Stimulated activated CD8-positive, alpha-beta memory T cell treated with anti-CD3 and anti-CD28 coated beads, Interleukin-12 subunit alpha, Interleukin-12 subunit beta, amount 100 ng/mL, for 1 hour (primary cell): ENCODE measurements around the gene SVIL.
"Not testable (repeated sequence)": the region's sequence is repeated elsewhere in the genome, so short reads cannot be mapped to it uniquely, and the experiment has no call there.

Experiments
- DNase-seq: peaks from one replicate; pipeline ENCODE4 v3.0.0-alpha.2; 2020; ENCODE audit warnings: low read depth

Gene SVIL

DNA sequence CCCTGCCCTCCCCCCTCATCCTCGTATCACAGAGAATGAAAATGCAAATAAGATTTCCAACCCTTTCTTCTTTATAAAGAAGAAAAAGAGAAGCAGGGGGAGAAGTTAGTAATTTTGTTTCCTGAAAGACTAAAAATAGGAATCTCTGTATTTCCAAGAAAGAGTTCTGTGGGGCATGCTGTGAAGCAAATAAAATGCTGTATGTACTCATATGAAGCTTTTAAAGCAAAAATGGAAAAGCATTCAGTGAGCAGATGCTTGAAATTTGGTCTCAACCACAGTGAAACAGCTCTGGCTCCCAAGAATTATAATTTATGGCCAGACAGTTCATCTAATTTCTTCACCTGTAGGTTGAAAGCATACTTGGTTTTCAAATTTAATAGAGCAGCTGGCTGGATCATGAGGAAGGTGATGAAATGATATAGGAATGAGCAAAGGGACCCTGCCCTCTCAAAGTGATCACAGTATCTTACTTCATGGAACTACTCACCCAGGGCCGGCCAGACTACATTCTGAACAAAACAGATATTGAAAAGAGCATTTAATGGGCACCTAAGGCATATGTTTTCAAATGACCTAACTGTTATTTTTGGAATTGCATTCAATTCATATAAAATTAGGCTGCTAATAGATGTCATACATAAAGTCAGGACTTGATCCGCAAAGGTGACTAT is 31.4 kb downstream of the SVIL start:
- no peak for DNase-seq

GRCh38 chr10:29600821-29601220 is 34.0 kb downstream of the SVIL start:
- no peak for DNase-seq

- DNase-seq: no peak
These were observed 34.7 kb downstream of the SVIL start for GRCh38 chr10:29600067-29600466.

GRCh38 chr10:29598851-29599311 is 35.9 kb downstream of the SVIL start:
- no peak for DNase-seq

- no peak for DNase-seq
These were observed 37.9 kb downstream of the SVIL start for GRCh38 chr10:29596826-29597225.

GRCh38 chr10:29596356-29596755 is 38.4 kb downstream of the SVIL start:
- no peak for DNase-seq

DNA sequence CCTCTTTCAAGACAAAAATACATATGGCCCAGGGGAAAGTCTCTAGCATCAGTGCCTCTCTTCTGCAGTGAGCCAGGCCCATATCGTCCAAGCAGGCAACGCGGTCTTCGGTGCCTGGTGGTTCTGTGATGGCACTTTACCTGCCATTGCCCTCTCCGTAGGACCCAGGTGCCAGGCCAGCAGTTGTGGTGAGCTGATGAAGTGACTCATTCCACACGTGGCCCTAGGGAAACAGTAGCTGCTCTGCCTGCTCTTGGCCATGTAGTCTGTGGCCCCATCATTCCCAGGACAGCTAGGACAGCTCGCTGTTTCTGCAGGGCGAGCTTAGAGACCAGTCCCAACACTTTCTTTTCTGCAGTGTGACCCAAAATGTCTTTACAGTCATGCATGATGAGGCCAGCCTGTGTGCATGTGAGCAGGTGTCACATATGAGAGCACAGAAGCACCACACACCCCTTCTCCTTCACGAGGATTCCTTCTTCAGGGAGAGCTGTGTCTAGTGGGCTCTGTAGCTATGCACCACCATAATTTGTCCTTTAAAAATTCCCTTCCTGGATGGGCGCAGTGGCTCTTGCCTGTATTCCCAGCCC is 39.0 kb downstream of the SVIL start:
- no peak for DNase-seq

- no peak for DNase-seq
These were observed 39.6 kb downstream of the SVIL start for GRCh38 chr10:29595146-29595545.

GRCh38 chr10:29591651-29591968 is 43.2 kb downstream of the SVIL start:
- no peak for DNase-seq

- DNase-seq: no peak
These were observed 43.7 kb downstream of the SVIL start for GRCh38 chr10:29590915-29591650.

GRCh38 chr10:29588629-29589421 is 45.9 kb downstream of the SVIL start:
- DNase-seq: no peak

- not testable (repeated sequence) for DNase-seq
These were observed 46.8 kb downstream of the SVIL start for GRCh38 chr10:29587750-29588628.

DNA sequence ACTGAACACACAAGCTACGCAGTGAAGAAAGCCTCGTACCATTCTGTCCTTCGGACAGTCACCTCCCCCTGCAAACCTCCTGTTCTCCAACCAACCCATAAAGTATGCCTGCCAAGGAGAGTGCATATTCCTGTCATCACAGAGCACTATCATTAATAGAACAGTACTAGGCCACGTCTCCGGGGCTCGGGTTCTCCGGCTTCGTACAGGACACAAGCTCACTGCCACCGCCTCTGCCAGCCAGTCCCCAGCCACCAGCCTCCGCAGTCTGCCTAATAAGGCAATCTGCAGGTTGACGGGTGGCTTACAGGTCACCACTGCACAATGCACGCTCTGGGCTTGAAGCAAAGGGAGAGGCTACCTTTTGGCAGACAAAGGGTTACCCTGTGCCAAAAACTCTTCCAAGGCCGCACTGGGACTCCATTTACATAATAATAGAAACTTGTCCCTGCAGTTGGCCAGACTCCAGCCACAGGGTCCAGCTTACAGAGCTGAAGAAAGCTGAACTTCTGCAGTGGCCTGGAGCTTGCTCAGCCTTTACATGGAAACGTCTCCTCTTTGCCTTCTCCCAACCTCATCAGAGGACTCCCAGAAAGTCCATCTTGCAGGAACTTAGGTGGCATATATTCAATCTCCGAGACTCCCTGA is 47.5 kb downstream of the SVIL start:
- not testable (repeated sequence) for DNase-seq

- DNase-seq: no peak
These were observed 48.3 kb downstream of the SVIL start for GRCh38 chr10:29586509-29586908.

DNA sequence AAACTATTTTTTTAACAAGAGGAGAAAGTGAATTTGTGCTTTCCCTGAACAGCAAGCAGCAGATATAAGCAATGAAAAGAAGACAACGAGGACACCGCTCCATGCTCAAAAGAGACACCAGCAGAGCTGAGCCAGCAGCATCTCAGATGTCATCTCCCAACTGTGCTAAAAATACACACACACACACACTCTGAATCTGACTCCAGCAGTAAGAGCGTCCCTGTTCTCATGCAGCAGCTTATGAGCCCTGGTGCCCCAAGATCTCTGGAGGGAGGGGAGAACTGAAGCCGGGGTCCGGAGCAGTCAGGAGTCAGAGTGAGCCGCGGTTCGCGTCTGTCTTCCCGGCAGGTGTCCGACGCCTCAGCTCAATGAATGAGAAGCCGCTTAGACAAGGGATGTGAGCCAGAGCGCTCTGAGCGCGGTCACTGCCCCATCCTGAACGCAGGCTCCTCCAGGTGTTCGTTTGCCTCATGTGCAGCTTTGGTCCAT is 49.2 kb downstream of the SVIL start:
- DNase-seq: no peak

DNA sequence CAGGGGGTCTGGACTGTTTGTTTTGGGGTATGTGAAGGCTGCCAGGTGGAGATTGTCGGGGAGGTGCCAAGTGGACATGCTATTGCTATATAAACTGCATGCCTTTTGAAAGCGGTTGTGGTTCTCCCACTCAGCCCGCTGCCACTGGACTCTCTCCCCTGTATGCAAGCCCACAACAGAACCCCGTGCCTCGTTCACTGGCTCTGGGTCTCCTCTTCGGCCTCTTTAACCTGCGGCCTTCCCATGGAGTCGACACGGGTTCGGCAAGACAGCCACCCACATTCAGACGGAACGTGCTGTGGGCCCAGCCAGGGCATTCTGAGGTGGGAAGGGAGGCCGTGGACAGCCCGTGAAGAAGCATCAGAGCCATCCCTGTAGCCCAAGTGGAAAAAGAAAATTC is 50.3 kb downstream of the SVIL start:
- DNase-seq: no peak

GRCh38 chr10:29583674-29584073 is 51.1 kb downstream of the SVIL start:
- no peak for DNase-seq

GRCh38 chr10:29582769-29583168 is 52.0 kb downstream of the SVIL start:
- not testable (repeated sequence) for DNase-seq

- no peak for DNase-seq
These were observed 55.3 kb downstream of the SVIL start for GRCh38 chr10:29579455-29579970.

GRCh38 chr10:29578457-29578856 is 56.3 kb downstream of the SVIL start:
- no peak for DNase-seq

DNA sequence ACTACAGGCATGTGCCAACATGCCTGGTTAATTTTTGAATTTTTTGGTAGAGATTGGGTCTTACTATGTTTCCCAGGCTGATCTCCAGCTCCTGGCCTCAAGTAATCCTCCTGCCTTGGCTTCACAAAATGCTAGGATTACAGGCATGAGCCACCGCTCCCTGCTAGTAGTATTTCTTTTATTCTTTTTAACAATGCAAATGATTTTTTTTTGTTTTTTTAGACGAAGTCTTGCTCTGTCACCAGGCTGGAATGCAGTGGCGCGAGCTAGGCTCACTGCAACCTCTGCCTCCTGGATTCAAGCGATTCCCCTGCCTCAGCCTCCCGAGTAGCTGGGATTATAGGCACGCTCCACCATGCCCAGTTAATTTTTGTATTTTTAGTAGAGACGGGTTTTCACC is 58.1 kb downstream of the SVIL start:
- no peak for DNase-seq
